ENCODE results near the gene TMEM256.
A peak's percentile ranks its signal among the peaks of the same experiment; 100 is the strongest.

The TMEM256 gene

DNA sequence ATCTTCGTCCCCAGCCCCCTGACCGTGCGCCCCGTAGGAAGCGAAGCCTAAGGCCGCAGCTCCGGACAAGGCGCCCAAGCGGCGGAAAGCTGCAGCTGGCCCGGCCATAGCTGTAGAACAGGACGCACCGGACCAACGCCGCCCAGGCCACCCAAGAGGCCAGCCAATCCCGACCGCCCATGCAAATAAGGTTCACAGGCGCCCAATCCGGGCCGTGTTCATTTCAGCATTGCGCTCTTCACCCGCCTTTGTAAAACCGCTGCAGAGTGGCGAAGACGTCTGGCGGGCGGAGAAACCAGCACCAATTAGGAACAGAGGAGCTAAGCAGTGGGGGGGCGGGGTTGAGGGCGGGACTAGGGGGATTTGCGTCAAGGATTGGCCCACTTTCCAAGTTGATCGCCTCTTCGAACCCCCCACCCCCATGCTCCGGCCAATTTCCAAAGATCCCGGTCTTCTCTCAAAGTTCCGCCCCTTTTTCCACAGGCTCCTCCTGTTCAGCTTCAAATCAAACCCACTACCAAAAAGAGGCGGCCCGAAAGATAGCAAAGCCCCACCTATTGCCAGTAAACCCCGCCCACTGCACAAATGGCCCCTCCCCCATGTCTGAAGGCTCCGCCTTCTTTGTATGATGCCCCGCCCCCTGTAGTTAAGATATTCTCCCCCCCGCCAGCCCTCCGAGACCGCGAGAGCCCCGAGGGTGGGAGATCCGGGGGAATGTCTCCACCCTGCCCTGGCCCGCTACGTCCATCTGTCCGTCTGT is at the start of gene TMEM256:
TMEM256 (minus strand) TSS at position 121 of the 760 bp plus-strand sequence; CDS start at position 108, 13 bp downstream.
- DNase-seq = peak; percentile 97

DNA sequence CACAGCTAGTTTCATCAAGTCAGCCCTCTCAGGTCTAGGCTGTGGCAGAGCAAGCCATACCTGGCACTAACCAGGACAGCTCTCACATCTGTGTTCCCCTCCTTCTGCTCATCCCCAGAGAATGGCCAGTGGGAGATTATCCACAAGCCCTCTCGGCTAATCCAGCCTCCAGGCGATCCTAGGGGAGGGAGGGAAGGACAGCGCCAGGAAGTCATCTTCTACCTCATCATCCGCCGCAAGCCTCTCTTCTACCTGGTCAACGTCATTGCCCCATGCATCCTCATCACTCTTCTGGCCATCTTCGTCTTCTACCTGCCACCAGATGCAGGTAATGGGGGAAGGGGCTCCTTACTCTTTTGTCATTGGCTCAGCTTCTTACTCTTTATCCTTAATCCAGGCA is 44.6 kb upstream of the TMEM256 start:
- no peak for DNase-seq

DNA sequence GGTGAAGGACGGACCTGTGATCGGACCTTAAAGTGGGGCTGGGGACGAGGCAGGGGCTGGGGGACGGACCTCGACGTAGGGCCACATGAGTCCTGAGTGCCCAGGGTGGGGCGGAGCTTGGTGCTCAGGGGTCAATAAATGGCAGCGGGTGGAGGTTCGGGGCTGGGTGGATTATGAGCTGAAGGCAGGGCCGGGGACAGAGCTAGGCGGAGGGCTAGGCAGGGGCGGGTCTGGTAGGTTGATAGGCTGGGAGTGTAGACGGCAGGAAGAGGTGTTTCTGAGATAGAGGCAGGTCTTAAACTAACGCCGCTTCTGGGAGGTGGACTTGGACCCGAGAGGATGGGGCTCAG is 41.7 kb upstream of the TMEM256 start:
- no peak for DNase-seq

DNA sequence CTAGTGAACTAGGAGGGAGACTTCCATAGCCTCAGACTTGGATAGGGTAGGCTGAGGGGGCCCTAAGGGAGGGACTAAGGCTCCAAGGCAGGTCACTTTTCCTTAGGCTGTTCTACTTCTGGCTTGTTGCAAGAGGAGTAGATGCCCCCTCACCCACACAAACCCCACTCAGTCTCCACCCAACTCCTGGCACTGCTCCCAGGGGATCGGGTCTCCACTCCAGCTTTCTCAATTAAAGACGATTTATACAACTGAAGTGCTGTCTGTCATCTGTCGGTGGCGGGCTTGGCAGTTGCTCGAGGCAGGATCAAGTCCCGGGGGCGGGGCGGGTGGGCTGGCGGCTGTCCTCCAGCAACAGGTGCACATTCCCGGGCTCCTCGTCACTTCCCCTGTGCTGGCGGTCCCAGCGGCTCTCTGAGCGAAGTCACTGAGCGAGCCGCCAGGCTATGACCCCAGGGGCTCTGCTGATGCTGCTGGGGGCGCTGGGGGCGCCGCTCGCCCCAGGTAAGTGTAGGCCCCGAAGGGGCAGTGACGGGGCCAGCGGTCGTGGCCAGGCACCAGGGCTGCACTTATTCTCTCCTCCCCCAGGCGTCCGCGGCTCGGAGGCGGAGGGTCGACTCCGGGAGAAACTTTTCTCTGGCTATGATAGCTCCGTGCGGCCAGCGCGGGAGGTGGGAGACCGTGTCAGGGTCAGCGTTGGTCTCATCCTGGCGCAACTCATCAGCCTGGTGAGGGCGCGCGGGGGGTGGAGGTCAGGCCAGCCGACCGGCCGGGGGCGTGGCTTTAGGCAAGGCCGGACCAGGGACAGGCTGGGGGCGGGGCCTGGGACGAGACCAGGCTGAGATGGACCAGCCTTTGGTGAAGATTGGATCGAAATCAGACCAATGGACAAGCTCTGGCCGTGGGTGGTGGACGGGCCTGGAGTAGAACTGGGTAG is 41.1 kb upstream of the TMEM256 start, which contains the start of gene CHRNB1:
CHRNB1 (plus strand) TSS at position 380 of the 937 bp plus-strand sequence; CDS start at position 447, 67 bp downstream.
- DNase-seq = no peak

DNA sequence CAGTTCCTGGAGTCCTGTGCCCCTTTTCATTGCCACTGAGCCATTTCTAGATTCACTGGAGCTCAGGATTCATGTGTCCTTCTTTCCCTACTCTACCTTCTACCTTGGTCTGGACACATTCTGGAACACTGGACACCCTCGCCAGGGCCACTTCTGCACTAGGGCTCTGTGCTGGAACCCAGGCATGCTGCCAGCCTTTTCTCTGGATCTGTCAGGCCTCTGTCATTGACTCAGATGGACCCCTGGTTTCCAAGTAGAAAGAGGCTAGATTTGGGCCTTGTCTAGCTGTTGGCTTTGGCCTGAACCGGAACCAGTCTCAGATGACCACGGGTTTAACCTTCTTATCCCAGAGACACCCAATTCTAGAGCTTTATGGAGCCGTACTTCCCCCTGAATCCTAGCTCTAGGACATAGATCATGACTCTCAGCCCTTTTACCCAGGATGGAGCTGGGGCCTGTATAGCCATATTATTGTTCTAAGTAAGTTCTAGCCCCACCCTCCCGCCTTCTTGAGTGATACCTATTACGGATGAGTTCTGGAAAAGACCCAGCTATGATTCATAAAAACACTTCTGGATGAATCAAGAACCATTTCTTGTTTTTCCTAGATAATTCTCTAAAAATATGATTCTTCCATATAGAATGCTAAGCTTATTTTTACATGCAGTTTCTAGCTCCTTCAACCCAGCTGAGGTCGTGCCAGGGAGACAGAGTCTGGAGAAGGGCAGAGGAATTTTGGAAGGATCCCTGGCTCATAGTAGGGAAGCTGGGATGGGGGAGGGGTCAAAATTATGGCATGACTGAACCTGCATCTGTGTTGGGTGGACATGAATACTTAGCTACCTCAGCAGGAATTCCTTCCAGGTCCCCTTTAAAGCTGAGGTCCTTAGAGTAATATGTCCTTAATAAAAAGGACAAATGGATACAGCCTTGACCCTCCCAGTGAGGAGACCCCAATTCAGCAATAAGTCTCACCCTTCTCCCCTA is 39.9 kb upstream of the TMEM256 start:
- no peak for DNase-seq

DNA sequence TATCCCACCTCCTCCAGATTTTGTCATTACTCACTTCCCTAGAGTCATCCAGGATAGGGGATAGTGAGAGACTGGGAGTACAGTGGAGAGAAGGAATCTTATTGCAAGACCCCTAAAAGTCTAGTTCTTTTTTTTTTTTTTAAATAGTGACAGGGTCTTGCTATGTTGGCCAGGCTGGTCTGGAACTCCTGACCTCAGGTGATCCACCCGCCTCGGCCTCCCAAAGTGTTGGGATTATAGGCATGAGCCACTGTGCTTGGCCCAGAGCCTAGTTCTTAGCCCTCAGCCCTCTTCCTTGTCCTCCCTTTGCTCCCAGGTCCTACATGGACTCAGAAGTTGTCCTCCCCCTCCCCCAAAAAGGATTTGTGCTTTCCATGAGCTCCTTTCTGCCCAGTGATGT is 38.2 kb upstream of the TMEM256 start:
- no peak for DNase-seq

DNA sequence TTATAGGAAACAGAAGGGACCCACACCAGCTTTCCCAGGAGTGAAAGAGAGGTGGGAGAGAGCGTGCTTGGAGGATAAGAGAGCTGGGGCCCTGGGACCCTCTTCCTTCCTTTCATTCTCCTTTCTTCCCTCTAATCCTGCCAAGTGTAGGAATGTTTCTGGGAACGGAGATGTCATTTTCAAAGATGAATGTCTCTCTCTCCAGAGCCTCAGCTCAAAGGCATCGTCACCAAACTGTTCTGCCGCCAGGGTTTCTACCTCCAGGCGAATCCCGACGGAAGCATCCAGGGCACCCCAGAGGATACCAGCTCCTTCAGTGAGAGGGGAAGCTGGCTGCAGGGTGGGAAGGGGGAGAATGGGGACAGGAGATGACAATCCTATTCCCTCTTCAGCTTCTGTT is 37.4 kb upstream of the TMEM256 start:
- no peak for DNase-seq

DNA sequence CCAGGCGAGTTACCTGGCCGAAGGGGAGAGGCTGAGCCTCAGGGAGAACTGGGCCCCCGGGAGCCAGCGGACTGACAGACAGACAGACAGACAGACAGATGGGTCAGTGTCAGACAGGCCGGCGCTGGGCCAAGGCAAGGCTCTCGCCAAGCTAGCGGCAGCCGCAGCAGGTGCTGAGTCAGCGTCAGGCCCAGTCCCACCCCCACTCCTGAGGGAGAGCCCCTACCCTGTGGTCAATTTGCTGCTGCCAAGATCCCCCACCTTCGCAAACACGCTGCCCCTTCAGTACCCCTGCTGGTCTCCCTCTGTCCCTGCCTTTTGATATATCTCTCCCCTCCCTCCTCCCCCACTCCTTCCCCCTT is 36.9 kb upstream of the TMEM256 start:
- no peak for DNase-seq

DNA sequence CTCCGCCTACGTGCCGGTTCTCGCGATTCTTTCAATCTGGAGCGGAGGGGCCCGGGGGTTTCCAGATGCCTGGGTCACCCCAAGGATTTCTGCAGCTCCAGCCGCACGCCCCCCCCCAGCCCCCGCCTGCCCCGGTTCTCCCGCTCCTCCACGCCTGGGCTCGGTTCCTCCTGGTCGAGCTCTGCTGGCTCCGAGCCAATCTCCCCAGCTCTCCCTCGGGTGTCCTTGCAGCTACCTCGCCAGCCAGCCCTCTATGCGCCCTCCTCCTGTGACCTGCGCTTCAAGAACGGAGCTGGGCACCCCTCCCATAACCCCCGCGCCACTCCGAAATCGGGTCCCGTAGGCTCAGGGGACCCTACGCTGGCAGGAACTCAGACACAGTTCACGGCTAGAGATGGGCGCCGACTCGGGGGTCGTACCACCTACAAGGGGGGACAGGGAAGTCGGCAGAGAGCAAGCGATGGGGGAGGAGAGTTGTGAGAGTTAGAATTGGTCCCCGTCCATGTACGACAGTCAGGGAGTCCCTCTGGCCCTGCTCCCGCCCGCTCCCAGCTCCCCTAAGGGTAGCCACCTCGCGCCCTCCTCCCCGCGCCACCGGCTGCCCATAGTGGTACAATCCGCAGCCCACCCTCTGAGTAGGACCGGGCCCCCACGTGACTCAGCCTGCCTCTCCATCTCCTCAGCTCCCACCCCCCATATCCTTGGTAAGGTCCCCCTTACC is 36.4 kb upstream of the TMEM256 start:
- peak; percentile 32 for DNase-seq

DNA sequence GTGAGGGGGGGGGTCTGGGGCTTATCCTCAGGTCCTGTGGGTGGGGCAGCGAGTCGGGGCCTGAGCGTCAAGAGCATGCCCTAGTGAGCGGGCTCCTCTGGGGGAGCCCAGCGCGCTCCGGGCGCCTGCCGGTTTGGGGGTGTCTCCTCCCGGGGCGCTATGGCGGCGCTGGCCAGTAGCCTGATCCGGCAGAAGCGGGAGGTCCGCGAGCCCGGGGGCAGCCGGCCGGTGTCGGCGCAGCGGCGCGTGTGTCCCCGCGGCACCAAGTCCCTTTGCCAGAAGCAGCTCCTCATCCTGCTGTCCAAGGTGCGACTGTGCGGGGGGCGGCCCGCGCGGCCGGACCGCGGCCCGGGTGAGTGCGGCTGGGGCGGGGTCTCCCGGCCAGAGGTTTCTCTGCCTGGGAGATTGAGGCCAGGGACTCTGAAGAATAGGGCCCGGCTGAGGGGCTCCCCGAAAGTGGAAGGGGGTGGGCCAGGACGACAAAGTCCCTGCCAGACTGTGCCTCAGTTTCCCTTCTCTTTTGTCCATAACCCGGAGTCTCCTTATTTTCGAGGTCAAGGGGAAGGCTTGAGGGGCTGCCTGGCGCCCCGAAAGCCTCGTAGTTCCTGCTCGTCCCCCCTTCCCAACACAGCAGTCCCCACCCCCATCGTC is 35.7 kb upstream of the TMEM256 start, which contains the start of gene FGF11:
FGF11 (plus strand) TSS at position 51 of the 651 bp plus-strand sequence; CDS start at position 160, 109 bp downstream.
- DNase-seq = no peak

DNA sequence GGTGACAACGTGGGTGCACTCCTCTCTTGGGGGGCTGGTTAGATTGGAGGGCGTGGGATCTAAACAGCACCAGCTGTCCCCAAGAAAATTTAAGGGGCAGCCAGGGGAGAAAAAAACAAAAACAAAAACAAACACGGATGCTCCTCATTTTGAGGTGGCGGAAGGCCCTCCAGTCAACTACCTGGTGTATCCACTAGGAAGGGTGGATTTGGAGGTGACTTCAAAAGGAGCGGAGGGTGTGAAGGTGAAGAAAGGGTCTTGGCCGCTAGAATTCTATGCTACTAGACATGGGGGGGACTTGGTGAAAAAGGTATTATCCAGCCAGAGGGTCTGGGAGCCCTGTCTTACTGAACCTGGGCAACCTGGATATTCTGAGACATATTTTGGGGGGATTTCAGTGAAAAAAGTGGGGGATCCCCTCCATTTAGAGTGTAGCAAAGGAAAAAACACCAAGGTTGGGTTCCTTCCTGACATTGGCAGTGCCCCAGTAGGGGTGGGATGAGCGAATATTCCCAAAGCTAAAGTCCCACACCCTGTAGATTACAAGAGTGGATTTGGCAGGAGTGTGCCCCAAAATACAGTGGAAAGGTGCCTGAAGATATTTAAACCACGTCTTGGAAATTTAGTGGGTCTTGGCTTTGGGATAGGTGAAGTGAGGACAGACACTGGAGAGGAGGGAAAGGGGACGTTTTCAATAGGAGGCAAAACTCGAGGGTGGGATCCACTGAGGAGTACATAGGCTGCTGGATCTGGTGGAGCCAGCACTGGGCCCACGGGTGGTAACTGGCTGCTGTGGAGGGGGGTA is 35.0 kb upstream of the TMEM256 start:
- no peak for DNase-seq

DNA sequence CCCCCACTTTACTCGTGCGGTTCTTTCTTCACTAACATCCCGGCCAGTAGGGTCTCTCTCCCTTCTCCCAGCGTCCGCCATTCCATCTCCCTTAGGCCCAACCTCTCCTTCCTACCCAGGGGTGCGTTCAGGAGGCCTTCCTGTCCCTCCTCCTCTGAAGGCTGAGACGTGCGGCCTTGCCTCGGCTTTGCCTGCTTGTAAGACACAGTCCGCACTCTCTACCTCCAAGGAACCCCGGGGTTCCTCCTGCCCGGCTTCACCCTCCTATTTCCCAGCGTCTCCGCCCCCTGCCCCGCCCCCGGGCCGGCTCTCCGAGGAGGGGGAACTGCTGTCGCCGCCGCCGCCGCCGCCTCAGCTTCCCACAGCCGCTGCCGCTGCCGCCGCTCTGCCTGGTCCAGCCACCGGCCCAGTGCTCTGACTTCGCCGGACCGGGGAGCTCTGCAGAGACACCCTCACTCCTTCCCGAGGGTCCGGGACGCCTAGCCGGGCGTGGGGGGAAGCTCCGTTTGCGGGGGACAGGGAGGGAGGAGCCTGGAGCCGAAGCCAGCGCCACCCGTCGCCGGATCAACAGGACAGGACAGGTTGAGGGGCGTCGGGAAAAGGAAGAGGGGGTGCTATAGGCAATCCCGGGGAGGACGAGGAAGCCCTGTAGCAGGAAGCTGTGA is 34.2 kb upstream of the TMEM256 start:
- DNase-seq = peak; percentile 51

DNA sequence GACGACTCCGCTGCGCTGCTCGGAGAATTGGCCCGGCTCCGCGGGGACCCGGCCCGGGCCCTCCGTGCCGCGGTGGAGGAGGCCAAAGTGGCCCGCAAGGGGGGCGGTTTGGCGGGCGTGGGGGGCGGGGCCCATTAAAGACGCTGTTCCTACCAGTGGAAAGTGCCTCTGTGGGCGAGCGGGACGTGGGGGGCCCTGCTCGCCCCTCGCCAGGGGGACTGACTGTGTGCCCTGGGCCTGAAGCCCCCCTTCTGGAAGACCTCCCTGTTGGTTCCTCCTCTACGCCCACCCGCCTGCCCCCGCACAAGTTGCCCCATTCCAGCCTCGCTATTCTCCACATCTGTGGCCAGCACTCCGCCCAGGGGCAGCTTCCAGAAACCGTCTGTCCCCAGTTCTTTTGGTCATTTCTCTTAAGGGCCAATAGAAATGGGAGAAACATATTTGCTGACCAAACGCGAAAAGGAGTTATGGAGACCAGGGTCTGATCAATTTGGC is 33.5 kb upstream of the TMEM256 start:
- no peak for DNase-seq

DNA sequence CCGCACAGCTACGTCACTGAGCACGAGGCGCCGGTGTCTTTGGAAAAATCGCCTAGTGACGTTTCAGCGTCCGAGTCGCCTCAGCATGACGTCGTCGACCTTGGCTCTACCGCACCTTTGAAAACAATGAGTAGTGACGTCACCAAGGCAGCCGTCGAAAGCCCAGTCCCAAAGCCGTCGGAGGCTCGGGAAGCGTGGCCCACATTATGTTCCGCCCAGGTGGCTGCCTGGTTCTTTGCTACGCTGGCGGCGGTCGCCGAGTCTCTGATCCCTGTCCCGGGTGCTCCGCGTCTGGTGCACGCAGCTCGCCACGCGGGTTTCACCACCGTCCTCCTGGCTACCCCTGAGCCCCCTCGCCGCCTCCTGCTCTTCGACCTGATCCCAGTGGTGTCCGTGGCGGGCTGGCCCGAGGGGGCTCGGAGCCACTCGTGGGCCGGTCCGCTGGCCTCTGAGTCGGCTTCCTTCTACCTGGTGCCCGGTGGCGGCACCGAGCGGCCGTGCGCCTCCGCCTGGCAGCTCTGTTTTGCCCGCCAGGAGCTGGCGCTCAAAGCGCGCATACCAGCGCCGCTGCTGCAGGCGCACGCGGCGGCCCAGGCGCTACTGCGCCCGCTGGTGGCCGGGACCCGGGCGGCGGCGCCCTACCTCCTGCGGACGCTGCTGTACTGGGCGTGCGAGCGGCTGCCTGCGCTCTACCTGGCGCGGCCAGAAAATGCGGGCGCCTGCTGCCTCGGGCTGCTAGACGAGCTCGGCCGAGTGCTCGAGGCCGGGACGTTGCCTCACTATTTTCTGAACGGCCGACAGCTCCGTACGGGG is 32.9 kb upstream of the TMEM256 start:
- peak; percentile 88 for DNase-seq

DNA sequence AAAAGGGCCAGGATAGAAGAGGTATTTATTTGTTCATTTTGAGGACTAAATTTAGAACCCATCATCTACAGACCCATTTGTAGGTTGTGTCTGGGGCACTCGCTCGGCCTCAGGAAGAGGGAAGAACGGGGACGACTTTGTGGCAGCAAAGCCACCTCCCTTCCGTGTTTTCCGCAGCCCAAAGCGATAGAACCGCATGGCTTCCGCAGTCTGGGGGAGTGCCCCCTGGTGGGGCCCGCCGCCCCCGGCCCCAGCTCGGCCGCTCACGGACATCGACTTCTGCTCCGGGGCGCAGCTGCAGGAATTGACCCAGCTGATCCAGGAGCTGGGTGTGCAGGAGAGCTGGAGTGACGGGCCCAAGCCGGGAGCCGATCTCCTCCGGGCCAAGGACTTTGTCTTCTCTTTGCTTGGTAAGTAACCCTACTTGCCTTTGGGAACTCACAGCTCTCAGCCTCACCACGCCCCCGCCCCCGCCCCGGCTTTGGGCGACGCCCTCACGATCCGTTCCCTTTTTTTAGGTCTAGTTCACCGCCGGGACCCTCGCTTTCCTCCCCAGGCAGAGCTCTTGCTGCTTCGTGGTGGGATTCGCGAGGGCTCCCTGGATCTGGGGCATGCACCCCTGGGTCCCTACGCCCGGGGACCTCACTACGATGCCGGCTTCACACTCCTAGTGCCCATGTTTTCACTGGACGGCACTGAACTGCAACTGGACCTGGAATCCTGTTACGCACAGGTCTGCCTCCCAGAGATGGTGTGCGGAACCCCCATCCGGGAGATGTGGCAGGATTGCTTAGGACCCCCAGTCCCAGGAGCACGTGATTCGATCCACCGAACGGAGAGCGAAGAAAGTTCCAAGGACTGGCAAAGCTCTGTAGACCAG is 32.0 kb upstream of the TMEM256 start:
- peak; percentile 65 for DNase-seq

DNA sequence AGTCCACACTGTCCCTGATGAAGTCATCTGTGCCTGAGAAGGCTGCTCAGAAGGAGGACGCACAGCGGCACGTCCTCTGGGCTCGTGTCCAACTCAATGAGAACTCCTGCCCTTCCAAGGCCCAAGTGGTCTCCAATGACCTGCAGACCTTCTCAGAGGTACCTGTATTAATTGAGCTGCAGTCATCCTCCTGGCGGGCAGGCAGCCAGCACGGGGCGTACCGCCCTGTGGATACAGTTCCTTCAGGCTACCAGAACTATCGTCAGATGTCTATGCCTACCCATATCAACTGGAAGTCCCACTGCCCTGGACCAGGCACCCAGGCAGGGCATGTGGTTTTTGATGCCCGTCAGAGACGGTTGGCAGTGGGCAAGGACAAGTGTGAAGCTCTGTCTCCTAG is 28.4 kb upstream of the TMEM256 start:
- no peak for DNase-seq

DNA sequence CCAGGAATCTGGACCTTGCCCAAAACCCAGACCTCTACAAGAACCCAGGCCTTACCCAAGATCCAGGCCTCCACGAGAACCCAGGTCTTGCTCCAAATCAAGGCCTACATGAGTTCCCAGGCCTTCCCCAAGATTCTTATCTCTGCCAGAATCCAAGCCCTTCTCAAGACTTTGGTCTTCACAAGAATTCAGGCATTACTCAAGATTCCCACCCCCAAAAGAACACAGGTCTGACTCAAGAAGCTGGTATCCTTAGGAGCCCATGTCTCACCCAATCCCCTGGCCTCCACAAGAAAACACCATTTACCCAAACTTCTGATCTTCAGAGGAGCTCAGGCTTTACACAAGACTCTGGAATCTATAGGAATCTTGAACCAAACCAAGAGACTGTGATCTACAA is 27.3 kb upstream of the TMEM256 start:
- no peak for DNase-seq

DNA sequence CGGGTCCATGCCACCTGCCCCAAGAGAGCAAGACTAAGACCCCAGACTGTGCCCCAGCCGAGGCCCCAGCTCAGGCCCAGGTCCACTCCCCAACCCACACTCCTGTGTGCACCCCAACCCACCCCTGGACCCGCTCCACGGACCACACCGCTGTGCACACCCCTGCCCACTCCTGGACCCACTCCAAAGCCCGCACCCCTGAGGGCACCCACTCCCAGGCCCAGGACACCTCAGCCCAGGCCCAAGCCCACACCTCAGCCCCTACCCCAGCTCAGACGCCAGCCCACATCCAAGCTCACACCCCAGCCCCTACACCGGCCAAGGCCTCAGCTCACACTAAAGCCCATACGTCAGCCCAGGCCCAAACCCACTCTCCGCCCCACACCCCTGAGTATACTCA is 25.8 kb upstream of the TMEM256 start:
- no peak for DNase-seq

Data from activated CD4-positive, alpha-beta T cell treated with anti-CD3 and anti-CD28 coated beads, Interleukin-2, amount 50 U/mL, for 16 hours (primary cell).